AML-193 (cell line): ENCODE results near the gene OPALIN.

Experiments used
- DNase-seq, 2 experiments: peaks; one replicate each; lab custom pipeline; 2025; lab: John Stamatoyannopoulos, UW

OPALIN gene

DNA sequence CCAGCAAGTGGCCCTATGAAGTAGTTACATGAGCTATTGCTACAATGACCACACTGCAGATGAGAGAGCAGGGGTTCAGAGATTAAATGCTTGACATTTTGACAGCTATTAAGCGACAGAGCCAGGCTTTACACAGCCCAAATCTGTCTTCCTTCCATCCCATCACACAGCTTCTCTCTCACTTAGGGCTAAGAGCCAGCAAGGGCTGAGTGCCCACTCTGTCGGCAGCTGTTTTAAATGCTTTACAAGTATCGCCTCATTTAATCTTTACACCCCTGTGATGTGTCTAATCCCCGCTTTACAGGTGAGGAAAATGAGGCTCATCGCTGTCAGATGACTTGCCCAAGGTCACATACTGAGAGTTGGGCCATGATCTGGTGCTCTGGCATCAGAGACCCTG, 15.2 kb upstream of the OPALIN start:
- no peak for DNase-seq

DNA sequence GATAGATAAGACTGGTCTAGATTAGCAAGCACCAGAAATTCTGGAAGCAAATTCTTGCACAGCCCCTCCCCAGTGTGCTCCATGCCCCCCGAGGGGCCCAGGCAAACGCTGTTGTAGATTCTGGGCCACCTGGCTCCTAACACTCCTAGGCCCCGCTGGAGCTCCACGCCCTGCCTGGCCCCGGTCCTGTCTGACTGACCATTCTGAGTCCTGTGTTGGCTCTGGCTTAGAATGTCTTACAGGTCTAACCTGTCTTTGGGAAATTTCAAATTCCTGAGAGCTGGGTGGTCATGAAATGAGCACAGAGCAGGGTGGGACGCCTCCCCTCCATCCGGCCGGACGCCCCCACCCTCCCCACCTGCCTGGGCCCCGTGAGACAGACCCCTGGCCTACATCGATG, 12.6 kb upstream of the OPALIN start:
- no peak for DNase-seq

DNA sequence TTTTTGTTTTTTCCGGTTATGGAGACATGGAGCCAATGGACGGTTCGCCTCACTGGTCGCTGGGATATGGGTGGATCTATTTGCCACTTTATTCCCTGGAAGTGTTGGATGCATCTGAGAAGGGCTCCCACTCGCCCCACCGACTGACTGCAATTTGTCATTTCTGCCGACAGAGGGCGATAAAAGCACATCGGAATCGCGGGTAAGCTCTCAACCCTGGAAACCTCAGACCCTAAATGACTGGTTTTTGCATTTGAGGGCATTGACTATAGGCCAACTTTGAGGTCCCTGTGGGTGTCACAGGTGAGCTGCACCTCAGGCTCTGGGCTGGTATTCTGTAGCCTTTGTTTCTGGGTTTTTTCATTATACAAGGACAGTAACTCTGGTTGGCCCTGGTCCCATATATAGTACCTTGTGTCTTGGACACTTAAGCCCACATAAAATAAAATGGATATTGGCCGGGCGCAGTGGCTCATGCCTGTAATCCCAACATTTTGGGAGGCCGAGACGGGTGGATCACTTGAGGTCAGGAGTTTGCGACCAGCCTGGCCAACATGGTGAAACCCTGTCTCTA, 11.9 kb upstream of the OPALIN start:
- DNase-seq: peak; percentile 35 to 50

DNA sequence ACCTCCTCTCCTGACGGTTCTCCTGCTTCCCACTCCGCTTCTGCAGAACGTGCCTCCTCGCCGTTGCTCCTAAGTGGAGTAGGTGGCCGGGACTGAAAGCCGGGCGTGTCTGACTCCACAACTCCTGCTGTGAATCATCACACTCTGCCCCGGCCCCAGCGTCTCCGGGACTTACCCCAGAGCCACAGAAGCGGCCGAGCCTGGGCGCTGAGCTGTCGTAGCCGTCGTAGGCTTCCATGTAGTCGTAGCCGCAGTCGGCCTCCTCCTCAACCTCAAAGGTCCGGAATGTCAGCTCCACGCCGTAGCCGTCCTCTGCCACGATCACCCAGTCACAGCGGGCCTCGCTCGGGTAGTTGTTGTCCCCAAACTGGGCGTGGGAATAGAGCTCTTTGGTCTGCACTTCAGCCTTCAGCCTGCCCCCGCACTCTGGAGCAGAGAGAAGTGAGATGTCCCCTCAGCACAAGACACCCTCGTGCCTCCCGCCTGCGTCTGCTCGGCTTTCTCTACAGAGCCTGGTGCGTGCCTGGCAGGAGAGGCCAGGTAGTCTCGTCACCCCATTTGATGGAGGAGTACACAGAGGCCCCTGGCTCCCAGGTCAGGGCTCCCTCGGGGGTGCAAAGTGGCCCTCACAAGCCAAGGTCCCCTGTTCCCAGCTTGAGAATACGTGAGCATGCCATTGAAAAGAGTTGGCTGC, 11.2 kb upstream of the OPALIN start:
- DNase-seq: no peak

DNA sequence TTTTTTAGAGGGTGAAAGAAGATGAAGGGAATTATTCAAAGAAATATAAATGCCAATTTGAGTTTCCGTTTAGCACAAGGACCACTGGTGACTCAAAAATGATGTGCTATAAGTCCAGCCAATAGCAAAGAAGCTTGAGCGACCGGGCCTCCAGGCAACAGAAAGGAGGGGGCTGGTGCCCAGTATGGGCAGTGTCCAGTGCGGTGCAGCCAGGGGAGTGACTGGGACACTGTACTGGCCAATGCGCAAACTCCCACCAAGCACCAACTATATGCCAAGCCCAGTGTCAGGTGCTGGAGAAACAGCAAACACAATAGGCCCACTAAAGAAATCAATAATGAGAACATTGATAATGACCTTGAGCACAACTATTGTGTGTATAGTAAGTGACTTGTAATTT, 10.2 kb upstream of the OPALIN start:
- DNase-seq: no peak

DNA sequence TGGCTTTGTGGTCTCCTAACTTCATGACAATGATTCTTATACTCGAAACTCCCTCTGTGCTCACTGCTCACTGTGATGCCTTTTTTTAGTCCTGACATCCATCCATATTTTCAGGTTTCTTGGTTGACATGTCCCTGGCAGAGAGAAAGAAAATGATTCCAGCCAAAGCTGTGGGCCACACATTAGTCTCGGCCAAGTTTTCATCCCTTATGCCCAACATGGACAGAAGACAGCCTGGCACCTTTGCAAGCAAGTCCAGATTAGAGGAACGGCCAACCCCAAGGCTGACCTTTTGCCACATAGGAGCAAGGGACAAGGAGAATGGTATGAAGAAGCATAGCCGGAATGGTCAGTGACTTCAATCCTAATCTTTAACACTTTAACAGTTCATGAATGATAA, 8.7 kb upstream of the OPALIN start:
- DNase-seq: no peak

DNA sequence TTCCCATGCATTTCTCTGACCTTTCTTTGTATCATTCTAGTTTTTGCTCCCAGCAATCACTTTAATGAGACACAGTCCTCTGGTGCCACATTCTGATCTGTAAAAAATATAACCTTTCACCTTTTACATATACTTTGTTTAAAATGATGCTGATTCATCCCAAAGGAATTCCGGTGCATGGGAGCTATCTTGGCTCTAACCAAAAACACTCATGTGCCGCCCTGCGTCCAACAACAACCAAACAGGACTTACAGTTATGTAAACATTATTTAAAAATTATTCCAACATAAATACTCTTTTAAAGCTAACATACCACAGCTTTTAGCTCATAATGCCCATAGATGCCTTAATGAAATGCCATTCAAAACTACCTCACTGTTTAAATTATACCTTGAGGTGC, 7.7 kb upstream of the OPALIN start:
- DNase-seq: no peak

DNA sequence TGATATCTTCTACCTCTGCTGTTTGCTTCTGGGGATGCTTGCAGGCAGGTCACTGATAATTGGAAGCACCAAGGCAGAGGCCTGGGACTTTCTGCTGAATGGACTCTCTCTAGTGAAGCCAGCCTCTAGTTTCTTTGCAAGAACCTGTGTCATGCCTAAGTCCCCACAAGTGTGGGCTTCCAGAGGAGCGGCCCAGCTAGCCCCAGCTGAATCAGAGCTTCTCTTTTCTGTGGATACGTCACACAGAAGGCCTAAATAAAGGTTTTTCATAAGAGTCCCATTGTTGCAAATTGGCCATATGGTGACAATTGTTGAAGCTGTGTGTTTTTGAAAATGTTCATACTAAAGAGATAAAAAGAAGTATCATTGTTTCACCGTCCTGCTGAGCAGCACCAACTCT, 6.8 kb upstream of the OPALIN start:
- no peak for DNase-seq

DNA sequence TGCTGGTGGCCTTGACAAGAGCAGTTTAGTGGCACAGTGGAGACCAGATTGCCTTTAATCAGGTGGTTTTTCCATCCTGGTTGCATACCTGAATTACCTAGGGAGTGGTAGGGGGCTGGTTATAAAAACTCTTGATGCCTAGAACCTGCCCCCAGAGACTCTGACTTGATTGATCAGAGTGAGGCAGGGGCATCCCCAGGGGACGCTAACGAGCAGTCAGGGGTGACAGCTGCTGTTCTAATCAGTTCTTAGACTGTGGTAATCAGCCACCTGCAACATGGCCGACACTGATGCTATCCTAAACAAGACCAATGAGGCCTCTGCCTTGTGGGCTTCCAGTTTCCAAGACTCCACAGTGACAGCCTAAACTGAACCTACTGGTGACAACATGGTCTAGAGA, 2.0 kb upstream of the OPALIN start:
- no peak for DNase-seq

DNA sequence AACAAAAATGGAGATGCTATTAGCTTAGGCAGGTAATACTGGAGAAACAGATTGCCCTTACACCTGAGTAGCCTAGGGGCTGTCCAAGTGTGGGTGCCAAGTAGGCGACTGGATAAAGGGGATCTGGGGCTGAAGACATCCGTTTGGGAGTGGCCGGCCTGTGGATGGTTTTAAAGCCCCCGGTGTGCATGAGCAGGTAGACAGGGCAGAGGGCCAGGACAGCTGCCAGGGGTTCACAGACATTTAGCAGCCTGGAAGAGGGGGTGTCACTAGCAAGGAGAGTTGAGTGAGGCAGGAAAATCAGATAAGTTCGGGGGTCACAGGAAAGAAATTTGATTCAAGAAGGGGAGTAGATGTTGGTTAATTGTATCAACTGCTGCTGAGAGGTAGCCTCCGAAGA, 1.5 kb upstream of the OPALIN start:
- no peak for DNase-seq

DNA sequence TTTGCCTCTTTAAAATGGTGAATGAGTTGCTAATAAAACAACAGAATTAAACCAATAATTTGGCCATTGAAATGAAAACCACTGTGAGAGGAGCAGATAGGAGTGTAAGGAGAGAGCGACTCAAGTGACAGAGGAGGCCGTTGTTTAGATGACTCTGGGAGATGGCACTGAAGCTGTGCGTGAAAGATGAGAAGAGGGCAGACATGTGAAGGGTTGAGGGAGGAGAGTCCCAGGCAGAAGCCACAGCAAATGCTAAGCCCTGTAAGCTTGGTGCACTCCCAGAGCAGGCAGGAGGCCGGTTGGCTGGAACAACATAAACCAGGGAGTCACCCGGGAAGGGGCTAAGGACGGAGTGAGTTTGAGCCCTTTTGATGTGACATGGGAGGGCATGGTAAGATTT, 814 bp upstream of the OPALIN start:
- no peak for DNase-seq

DNA sequence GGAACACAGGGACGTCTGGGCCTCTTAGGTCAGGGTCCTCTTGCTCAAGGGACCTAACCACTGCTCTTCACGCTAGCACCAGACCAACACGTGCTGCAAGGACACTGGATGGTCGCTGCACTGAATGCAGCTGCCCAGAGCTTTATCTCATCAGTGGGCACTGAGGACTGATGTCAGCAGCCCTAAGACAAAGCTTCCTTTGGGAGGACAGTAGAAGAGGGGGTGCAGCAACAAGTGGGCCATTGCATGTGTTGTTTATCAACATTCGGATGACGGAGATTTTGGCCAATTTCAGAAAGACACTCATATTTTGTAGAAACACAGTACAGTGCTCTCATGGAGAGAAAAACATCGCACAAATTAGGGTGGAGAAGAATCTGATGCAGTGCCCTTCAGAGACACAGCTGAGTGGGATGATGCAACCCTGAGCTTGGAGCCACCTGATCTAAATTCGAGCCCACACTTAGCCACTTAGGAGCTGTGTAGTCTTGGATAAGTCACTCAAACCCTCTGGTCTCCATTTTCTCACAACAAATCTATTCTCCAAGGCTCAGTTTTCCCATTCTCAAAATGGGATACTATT, 1.7 kb downstream of the OPALIN start:
- no peak for DNase-seq

DNA sequence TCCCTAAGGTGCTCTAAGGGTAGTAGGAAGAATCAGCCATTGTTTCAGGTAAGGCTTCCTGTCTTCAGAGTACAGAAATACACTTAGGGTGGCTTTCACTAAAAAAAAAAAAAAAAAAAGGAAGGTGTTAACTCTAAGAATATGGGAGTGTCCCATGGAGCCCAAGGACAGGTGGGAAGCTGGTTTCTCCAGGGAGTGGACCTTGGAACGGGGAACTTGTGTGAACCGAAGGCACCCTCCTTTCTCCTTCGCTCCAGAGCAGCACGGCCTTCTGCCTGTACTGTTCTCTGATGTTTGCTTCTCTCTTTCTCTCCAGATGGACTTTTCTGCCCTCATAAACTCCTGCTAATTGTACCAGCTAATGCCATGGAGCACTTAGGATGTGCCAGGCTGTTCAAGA, 6.2 kb downstream of the OPALIN start:
- no peak for DNase-seq

DNA sequence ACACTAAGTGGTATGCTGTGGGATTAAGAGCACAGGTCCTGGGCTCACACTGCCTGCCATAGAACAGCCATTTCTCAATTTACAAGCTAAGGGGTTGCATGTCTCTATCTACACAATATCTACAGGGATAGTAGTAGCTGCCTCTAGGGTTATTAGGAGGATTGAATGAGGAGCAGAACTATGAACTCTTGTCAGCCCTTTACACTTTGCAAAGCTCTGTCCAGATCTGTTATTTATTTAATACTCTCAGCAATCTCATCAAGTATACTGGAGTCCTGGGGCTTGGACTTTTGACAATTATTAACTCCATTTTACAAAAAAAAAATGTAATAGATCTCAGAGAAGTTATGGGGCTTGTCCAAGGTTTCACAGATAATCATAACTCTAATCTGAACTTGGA, 6.8 kb downstream of the OPALIN start:
- DNase-seq: no peak

DNA sequence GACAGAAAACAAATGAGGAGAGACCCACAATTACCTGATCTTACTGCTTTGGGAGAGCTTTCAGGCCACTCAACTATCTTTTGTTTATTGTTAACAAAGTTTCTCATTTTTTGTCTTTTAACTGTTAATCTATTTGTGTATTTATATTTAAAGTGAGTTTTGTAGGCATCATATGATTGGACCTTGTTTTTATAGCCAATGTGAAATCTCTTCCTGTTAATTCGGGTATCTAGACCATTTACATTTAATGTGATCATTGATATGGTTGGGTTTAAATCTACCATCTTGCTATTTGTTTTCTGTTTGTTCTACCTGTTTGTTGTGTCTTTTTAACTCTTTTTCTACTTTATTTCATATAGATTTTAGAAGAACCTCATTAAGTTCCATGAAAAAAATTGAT, 12.5 kb downstream of the OPALIN start:
- DNase-seq: no peak

DNA sequence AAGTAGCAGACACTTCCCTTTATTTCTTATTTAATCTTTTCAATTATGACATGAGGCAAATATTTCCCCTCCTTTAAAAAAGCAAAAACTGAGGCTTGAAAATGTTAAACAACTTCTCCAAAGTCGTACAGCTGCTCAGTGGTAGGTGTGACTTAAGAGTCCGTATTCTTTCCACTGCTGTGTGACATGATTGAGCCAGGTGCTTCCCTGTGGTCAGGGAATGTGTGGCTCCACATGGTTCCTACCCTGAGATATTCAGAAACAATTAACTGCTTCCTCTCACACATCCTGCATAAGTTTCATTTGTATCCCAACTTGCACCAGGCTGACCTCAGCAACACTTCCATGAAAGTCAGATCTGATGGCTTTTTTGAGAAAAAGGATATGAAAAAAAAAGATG, 13.6 kb downstream of the OPALIN start:
- DNase-seq: no peak

DNA sequence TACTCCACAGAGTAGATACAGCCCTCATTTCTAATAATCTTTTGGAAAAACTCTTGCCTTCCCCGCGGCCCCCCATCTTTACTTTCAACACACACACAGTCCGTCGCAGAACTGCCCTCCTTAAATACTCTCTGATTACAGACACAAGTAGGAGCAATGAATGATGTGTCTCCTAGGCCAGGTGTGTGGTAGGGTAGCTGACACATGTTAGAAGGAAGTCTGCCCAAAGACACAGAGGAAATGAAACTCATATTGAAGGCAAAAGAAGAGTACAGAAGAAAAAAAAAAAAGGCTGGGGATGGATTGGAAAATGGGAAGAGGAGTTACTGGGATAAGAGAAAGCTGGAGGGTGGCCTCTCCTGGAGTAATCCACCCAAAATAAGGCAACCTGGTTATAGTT, 14.6 kb downstream of the OPALIN start:
- no peak for DNase-seq

DNA sequence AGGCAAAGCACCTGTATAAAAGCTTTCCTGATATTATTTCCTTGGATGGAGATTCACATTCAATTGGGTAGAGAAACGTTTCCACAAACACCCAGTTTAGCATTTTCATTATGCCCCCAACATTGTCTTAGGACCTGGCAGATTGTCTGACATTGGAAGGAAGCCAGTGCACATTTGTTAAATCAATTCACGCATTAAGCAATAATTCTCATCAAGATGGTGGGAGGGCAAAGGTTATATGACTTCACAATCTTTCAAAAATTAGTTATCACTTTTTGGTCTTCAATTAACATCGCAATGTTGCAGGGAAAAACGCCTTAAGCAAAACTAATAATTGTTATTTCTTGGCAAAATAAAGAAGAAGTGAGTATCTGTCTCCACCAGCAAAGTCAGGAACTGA, 16.4 kb downstream of the OPALIN start:
- DNase-seq: no peak

DNA sequence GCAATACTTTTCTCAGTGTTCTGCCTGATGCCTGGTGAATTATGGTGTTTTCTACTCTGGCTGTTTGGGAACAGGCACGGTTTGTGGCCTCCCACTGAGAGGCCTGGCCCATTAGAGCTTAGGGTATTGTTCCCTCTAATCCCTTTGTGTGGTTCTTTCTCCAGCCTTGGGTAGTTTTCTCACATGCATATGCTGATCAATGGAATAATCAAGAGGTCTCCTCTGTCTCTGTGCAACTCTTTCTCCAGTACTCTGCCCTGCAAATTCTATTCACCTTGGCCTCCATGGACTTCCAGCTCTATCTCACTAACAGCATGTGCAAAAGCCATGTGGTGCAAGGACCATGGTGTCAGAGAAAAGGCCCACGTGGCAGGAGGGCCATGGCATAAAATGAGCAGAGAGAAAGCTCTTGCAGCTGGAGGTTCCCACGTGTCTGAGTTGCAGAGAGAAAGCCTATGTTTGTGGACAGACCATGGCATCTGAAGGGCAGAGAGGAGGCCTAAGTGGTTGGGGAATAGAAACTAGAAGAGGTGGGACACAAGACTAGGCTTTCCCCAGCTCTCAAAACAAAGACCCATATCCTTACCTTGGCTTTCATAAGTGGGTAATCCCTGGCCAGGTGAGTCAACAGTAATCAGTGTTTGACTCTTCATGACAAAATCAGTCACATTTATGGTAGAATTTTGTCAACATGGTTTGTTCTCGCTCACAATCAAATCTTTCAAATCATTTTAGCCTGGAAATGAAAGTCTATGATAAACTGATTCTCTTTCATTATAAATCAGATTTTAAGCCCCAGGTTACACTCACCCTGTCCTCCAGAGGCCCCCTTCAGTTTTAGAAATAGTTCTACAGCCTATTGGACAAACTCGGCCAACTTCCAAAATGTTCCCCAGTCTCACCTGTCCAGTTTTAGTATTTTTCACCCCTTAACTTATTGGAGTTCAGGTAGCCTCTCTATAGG, 17.3 kb downstream of the OPALIN start:
- no peak for DNase-seq

DNA sequence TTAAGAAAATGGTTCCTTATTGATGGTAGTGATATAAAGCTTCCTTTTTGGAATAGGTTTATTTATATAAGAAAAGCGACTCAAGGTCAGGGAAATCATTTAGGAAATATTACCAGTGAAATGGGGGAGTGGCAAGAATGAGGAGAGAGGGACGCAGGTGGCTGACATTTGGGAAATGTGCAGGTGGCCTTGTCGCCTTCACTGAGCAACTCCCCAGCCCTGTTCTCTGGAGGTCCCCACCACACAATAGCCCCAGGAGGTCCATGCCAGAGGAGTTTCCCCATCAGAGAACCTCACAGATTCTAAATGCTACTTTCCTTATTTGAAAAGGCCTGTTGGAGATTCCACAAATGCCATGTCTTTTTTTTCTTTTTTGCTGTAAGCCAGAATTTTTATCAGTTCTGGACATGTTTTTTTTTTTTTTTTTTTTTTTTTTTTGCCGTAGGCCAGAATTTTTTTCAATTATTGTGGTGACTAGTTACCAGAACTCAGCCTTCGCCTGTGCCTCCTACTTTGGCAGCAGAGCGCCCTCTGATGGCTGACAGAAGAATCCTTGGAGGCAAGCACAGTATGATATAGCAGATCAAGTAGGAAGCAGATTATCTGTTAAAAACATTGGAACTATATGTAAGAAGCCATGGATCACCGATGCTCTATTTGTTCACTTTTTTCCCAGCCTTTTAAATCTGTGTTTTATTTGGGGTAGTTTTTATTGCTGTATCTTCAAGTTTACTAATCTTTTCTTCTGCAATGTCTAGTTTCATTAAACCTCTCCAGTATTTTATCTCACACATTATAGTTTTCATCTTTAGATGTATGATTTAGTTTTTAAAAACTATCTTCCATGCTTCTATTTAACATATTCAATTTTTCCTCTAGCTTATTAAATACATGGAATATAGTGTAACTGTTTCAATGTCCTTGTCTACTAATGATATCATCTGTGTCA, 18.6 kb downstream of the OPALIN start:
- peak; percentile 68 to 81 for DNase-seq

DNA sequence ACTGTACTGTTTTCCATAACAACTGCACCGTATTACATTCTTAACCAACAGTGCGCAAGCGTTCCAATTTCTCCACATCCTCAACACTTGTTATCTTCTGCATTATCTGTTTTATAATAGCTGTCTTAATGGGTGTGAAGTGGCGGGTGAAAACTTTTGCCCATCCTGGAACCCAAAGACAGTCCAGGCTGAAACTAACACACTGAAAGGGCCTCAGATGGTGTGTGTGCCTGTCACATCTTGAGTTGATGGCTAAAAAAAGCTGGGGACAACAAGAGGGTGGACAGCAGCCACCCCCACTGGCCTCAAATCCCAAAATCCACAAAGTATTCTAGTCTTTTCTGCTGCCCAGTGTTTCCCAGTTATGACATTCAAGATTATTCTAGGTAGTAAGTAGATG, 19.4 kb downstream of the OPALIN start:
- no peak for DNase-seq
